Measurements from ENCODE around the gene ANKRD33B. TPM values are rescaled to one million over a fixed set of nuclear protein-coding genes. Genes with fewer than 3 reads are reported as not detected.
A peak's percentile ranks its signal among the peaks of the same experiment; 100 is the strongest.

The ANKRD33B gene
- total and polyA plus RNA-seq, 7 experiments from 2014 or later, result 0.20 to 10.1 (median 0.75) TPM; not detected in 1

GRCh38 chr5:10618311-10618710 lies 54.4 kb downstream of the ANKRD33B start:
- Mint-ChIP-seq H3K36me3 (peaks cover 0 to 25% (median 0%) of the 10 kb centered on the region in 5 donors), H3K4me3 (no peak overlapping the region), H3K27ac (no peak overlapping the region), H3K4me1 (peaks cover 0 to 3% (median 0%) of the 10 kb centered on the region in 7 donors), H3K27me3 (no peaks in the 10 kb centered on the region), H3K9me3 (peaks cover 0 to 12% (median 2%) of the 10 kb centered on the region in 11 donors)
- no peak overlapping the region for H3K27ac ChIP-seq (ENCODE audit: low read depth, low read length)
- H3K4me3 ChIP-seq (ENCODE audit: low read length), result no peak overlapping the region
- POLR2A ChIA-PET, result no interaction called here
- H3K27me3 ChIP-seq (ENCODE audit: control insufficient read depth in 2 of 2, insufficient read depth in 2 of 2, low read length in 2 of 2), result no peaks in the 10 kb centered on the region
- DNase-seq (no peak), ATAC-seq (no peak)
- no peaks in the 10 kb centered on the region for H3K4me1 ChIP-seq (ENCODE audit: control insufficient read depth in 2 of 2, insufficient read depth in 2 of 2, low read length in 2 of 2)
- H3K36me3 ChIP-seq (ENCODE audit: control insufficient read depth in 2 of 3, insufficient read depth in 3 of 3, low read length in 3 of 3), result no peaks in the 10 kb centered on the region
- CTCF ChIA-PET, result no interaction called here
- intact Hi-C loops (cut with micrococcal nuclease), result no loop called here
- H3K9me3 ChIP-seq (ENCODE audit: control insufficient read depth in 2 of 3, low read length in 3 of 3), result no peaks in the 10 kb centered on the region

DNA sequence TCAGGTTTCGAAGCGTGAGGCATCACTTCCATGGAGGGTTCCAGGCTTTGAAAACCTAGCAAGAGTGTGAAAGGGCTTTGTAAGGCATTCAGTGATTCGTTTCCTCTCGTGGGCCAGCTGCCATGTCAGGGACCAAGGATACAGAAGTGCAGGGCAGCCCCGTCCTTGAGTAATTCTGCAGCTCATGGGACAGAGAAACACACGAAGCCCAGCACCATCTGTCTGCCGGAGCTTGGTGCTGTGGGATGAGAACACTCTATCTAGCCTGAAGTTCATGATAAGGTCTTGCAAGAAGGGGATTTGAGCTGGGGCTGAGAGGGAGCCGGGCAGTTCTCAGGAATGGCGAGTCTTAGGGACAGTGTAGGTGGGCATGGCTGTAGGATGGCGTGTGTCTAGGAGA lies 55.8 kb downstream of the ANKRD33B start:
- Histone ChIP-seq H3K36me3 (ENCODE audit: control insufficient read depth in 2 of 3, insufficient read depth in 3 of 3, low read length in 3 of 3) (no peaks in the 10 kb centered on the region), H3K27me3 (ENCODE audit: control insufficient read depth in 2 of 2, insufficient read depth in 2 of 2, low read length in 2 of 2) (no peaks in the 10 kb centered on the region), H3K9me3 (ENCODE audit: control insufficient read depth in 2 of 3, low read length in 3 of 3) (no peaks in the 10 kb centered on the region), H3K4me3 (ENCODE audit: low read length) (no peak overlapping the region), H3K27ac (ENCODE audit: low read depth, low read length) (no peak overlapping the region), H3K4me1 (ENCODE audit: control insufficient read depth in 2 of 2, insufficient read depth in 2 of 2, low read length in 2 of 2) (no peaks in the 10 kb centered on the region)
- POLR2A ChIA-PET, result no interaction called here
- DNase-seq (no peak), ATAC-seq (no peak)
- intact Hi-C loops (cut with micrococcal nuclease), result loop anchor here in 1 of 2 donors (10.0 kb wide), 1 partner anchor 365 kb away; the partner anchor contains the start of gene CCT5
- H3K36me3 Mint-ChIP-seq, result peaks cover 0 to 26% (median 0%) of the 10 kb centered on the region in 5 donors
- no peaks in the 10 kb centered on the region for H3K27me3 Mint-ChIP-seq
- H3K9me3 Mint-ChIP-seq, result peaks cover 0 to 12% (median 2%) of the 10 kb centered on the region in 11 donors
- H3K4me1 Mint-ChIP-seq, result peaks cover 0 to 3% (median 0%) of the 10 kb centered on the region in 7 donors
- CTCF ChIA-PET, result interaction anchor here (2.2 kb wide), 1 partner anchor 336 kb away, joined by 6 read pairs; no protein-coding TSS in a partner anchor
- H3K27ac Mint-ChIP-seq, result no peak overlapping the region
- no peak overlapping the region for H3K4me3 Mint-ChIP-seq

DNA sequence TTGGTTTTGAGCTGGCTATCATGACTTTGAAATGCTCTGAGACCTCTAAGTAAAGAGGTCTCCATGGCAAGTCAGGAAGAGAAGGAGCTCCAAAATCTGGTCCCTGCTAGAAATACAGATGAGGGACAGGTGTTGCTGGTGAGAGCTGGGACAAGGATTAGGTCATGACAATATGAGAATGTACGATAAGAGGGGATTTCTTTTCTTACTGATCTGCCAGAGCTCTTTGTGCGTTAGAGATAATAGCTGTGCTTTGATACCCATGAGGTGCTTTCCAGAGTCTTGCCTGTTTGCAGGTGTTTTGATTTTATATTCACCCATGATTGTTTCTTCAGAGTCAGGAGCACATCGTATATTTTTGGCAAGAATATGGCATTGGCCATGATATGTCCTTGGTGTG lies 56.5 kb downstream of the ANKRD33B start:
- H3K27ac Mint-ChIP-seq, result no peak overlapping the region
- H3K4me1 Mint-ChIP-seq, result peaks cover 0 to 3% (median 0%) of the 10 kb centered on the region in 7 donors
- Histone ChIP-seq H3K4me1 (ENCODE audit: control insufficient read depth in 2 of 2, insufficient read depth in 2 of 2, low read length in 2 of 2) (no peaks in the 10 kb centered on the region), H3K4me3 (ENCODE audit: low read length) (no peak overlapping the region), H3K27me3 (ENCODE audit: control insufficient read depth in 2 of 2, insufficient read depth in 2 of 2, low read length in 2 of 2) (no peaks in the 10 kb centered on the region), H3K36me3 (ENCODE audit: control insufficient read depth in 2 of 3, insufficient read depth in 3 of 3, low read length in 3 of 3) (no peaks in the 10 kb centered on the region), H3K27ac (ENCODE audit: low read depth, low read length) (no peak overlapping the region), H3K9me3 (ENCODE audit: control insufficient read depth in 2 of 3, low read length in 3 of 3) (no peaks in the 10 kb centered on the region)
- H3K27me3 Mint-ChIP-seq, result no peaks in the 10 kb centered on the region
- peaks cover 0 to 27% (median 0%) of the 10 kb centered on the region in 5 donors for H3K36me3 Mint-ChIP-seq
- DNase-seq (no peak), ATAC-seq (no peak)
- ChIA-PET CTCF (interaction anchor here (2.2 to 2.4 kb wide), 2 partner anchors 168 to 336 kb away, joined by 6 read pairs; no protein-coding TSS in a partner anchor), POLR2A (no interaction called here)
- H3K9me3 Mint-ChIP-seq, result peaks cover 0 to 12% (median 2%) of the 10 kb centered on the region in 11 donors
- intact Hi-C loops (cut with micrococcal nuclease), result loop anchor here in 1 of 2 donors (10.0 kb wide), 1 partner anchor 366 kb away; the partner anchor contains the start of gene CCT5
- H3K4me3 Mint-ChIP-seq, result no peak overlapping the region

DNA sequence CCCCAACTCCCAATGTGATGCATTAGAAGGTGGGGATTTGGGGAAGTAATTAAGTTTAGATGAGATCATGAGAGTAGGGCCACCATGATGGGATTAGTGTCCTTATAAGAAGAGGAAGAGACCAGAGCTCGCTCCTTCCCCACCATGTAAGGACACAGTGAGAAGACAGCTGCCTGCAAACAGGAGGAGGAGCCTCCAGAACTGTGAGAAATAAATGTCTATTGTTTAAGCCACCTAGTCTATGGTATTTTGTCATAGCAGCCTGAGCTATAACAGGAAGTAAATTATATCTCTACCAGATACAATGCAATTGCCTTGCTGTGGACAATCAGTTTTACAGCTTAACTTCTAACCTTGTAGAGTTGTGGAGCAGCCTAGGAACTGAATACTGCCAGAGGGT lies 58.0 kb downstream of the ANKRD33B start:
- Histone ChIP-seq H3K4me1 (ENCODE audit: control insufficient read depth in 2 of 2, insufficient read depth in 2 of 2, low read length in 2 of 2) (no peaks in the 10 kb centered on the region), H3K4me3 (ENCODE audit: low read length) (no peak overlapping the region), H3K36me3 (ENCODE audit: control insufficient read depth in 2 of 3, insufficient read depth in 3 of 3, low read length in 3 of 3) (no peaks in the 10 kb centered on the region), H3K27ac (ENCODE audit: low read depth, low read length) (no peak overlapping the region), H3K9me3 (ENCODE audit: control insufficient read depth in 2 of 3, low read length in 3 of 3) (no peaks in the 10 kb centered on the region), H3K27me3 (ENCODE audit: control insufficient read depth in 2 of 2, insufficient read depth in 2 of 2, low read length in 2 of 2) (no peaks in the 10 kb centered on the region)
- DNase-seq (no peak), ATAC-seq (peak; percentile 89)
- peaks cover 0 to 11% (median under 1%) of the 10 kb centered on the region in 7 donors for H3K4me1 Mint-ChIP-seq
- H3K27ac Mint-ChIP-seq, result no peak overlapping the region
- ChIA-PET POLR2A (no interaction called here), CTCF (interaction anchor here (0.8 to 2.4 kb wide), 2 partner anchors 169 to 338 kb away, joined by 3 to 6 read pairs; no protein-coding TSS in a partner anchor)
- peaks cover 0 to 27% (median 0%) of the 10 kb centered on the region in 5 donors for H3K36me3 Mint-ChIP-seq
- H3K27me3 Mint-ChIP-seq, result no peaks in the 10 kb centered on the region
- intact Hi-C loops (cut with micrococcal nuclease), result loop anchor here in 1 of 2 donors (10.0 kb wide), 1 partner anchor 367 kb away; the partner anchor contains the start of gene CCT5
- no peak overlapping the region for H3K4me3 Mint-ChIP-seq
- H3K9me3 Mint-ChIP-seq, result peaks cover 0 to 12% (median 2%) of the 10 kb centered on the region in 11 donors

- POLR2A ChIA-PET, result interaction anchor here (0.6 kb wide), 1 partner anchor 339 kb away, joined by 3 read pairs; no protein-coding TSS in a partner anchor
- H3K27ac Mint-ChIP-seq, result no peak overlapping the region
- Histone ChIP-seq H3K36me3 (ENCODE audit: control insufficient read depth in 2 of 3, insufficient read depth in 3 of 3, low read length in 3 of 3) (no peaks in the 10 kb centered on the region), H3K27ac (ENCODE audit: low read depth, low read length) (no peak overlapping the region), H3K4me1 (ENCODE audit: control insufficient read depth in 2 of 2, insufficient read depth in 2 of 2, low read length in 2 of 2) (peaks cover 0 to 4% of the 10 kb centered on the region in 2 donors), H3K4me3 (ENCODE audit: low read length) (no peak overlapping the region), H3K27me3 (ENCODE audit: control insufficient read depth in 2 of 2, insufficient read depth in 2 of 2, low read length in 2 of 2) (no peaks in the 10 kb centered on the region), H3K9me3 (ENCODE audit: control insufficient read depth in 2 of 3, low read length in 3 of 3) (no peaks in the 10 kb centered on the region)
- CTCF ChIA-PET, result no interaction called here
- H3K4me3 Mint-ChIP-seq, result no peak overlapping the region
- H3K4me1 Mint-ChIP-seq, result peaks cover 10 to 18% (median 10%) of the 10 kb centered on the region in 7 donors
- H3K9me3 Mint-ChIP-seq, result peaks cover 0 to 12% (median 2%) of the 10 kb centered on the region in 11 donors
- H3K36me3 Mint-ChIP-seq, result peaks cover 0 to 27% (median 0%) of the 10 kb centered on the region in 5 donors
- no peak for DNase-seq
- H3K27me3 Mint-ChIP-seq, result no peaks in the 10 kb centered on the region
- no peak for ATAC-seq
- intact Hi-C loops (cut with micrococcal nuclease), result loop anchor here in 1 of 2 donors (10.0 kb wide), 1 partner anchor 368 kb away; the partner anchor contains the start of gene CCT5
Observed at GRCh38 chr5:10622810-10623209, 58.9 kb downstream of the ANKRD33B start.

GRCh38 chr5:10623305-10623910 lies 59.5 kb downstream of the ANKRD33B start:
- ChIA-PET CTCF (no interaction called here), POLR2A (interaction anchor here (0.6 kb wide), 1 partner anchor 339 kb away, joined by 3 read pairs; no protein-coding TSS in a partner anchor)
- DNase-seq (no peak), ATAC-seq (no peak)
- Histone ChIP-seq H3K4me3 (ENCODE audit: low read length) (no peak overlapping the region), H3K9me3 (ENCODE audit: control insufficient read depth in 2 of 3, low read length in 3 of 3) (no peaks in the 10 kb centered on the region), H3K27me3 (ENCODE audit: control insufficient read depth in 2 of 2, insufficient read depth in 2 of 2, low read length in 2 of 2) (no peaks in the 10 kb centered on the region), H3K4me1 (ENCODE audit: control insufficient read depth in 2 of 2, insufficient read depth in 2 of 2, low read length in 2 of 2) (peaks cover 0 to 4% of the 10 kb centered on the region in 2 donors), H3K36me3 (ENCODE audit: control insufficient read depth in 2 of 3, insufficient read depth in 3 of 3, low read length in 3 of 3) (no peaks in the 10 kb centered on the region), H3K27ac (ENCODE audit: low read depth, low read length) (no peak overlapping the region)
- Mint-ChIP-seq H3K4me1 (peaks cover 12 to 20% (median 13%) of the 10 kb centered on the region in 7 donors), H3K36me3 (peaks cover 0 to 27% (median 0%) of the 10 kb centered on the region in 5 donors), H3K9me3 (peaks cover 0 to 12% (median 2%) of the 10 kb centered on the region in 11 donors), H3K27me3 (no peaks in the 10 kb centered on the region), H3K4me3 (no peak overlapping the region), H3K27ac (no peak overlapping the region)
- intact Hi-C loops (cut with micrococcal nuclease), result loop anchor here in 1 of 2 donors (10.0 kb wide), 1 partner anchor 369 kb away; the partner anchor contains the start of gene CCT5

Data from naive thymus-derived CD4-positive, alpha-beta T cell (primary cell).